Measurements from ENCODE around the gene GDI1. TPM values are rescaled to one million over a fixed set of nuclear protein-coding genes. Genes with fewer than 3 reads are reported as not detected.

GDI1 gene
- total and polyA plus RNA-seq, 9 of the 15 experiments (the other 6 are each of a cell fraction or from before 2014, with no cell fraction given) = 0.97 to 82.6 (median 37.5) TPM

DNA sequence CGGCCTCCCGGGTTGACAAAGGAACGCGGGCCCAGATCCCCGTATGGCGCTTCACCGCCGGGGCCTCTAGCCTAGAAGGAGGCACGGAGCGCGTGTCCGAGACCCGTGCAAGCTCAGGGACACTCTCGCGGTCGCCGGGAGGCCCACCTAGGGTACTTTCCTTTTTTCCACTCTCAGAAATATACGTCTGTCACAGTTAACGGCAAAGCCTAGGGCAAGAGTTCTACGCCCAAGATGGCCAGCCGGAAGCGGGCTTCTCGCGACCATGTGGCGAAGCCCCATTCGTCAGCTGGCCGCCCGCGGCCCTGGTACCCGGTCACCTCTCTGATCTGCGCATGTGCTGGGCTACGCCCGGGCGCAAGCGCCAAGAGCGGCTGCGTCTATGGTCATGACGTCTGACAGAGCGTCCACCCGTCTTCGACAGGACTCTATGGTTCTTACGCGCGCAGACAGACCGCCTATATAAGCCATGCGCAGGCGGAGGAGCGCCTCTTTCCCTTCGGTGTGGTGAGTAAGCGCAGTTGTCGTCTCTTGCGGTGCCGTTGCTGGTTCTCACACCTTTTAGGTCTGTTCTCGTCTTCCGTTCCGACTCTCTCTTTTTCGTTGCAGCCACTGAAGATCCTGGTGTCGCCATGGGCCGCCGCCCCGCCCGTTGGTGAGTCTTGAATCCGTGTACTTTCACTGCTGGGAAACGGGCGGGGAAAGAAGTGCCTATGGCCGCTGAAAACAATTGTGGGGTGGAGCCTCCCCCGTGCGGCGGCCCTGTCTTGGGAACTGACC is 38.9 kb upstream of the GDI1 start, which contains the start of gene RPL10 (continued):
- TF ChIP-seq ZNF668 (CRISPR knock-in tag; IDR thresholded peaks at IDR 0.05) (no peak), ESRRB (CRISPR knock-in tag; IDR thresholded peaks at IDR 0.05; ENCODE audit: borderline replicate concordance) (no peak), CBX3 (IDR thresholded peaks at IDR 0.05; ENCODE audit: borderline replicate concordance in 1 of 2, low read length in 2 of 2) (no peak), COPS2 (conservative IDR thresholded peaks at IDR 0.05) (no peak), ZNF507 (tag; conservative IDR thresholded peaks at IDR 0.05) (no peak), ZNF780A (CRISPR knock-in tag; IDR thresholded peaks at IDR 0.05) (no peak), NFIC (IDR thresholded peaks at IDR 0.05) (peak; percentile 72), U2AF1 (optimal IDR thresholded peaks at IDR 0.05; ENCODE audit: low read depth, low read length) (no peak), DNMT1 (IDR thresholded peaks at IDR 0.05) (no peak)
- TF ChIP-seq, protein P1, sequence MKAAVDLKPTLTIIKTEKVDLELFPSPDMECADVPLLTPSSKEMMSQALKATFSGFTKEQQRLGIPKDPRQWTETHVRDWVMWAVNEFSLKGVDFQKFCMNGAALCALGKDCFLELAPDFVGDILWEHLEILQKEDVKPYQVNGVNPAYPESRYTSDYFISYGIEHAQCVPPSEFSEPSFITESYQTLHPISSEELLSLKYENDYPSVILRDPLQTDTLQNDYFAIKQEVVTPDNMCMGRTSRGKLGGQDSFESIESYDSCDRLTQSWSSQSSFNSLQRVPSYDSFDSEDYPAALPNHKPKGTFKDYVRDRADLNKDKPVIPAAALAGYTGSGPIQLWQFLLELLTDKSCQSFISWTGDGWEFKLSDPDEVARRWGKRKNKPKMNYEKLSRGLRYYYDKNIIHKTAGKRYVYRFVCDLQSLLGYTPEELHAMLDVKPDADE (conservative IDR thresholded peaks at IDR 0.05; ENCODE audit: control insufficient read depth, low read depth, low read length) = peak; percentile 72; the same call in 1 of the 2 replicates
- TF ChIP-seq, protein P2, sequence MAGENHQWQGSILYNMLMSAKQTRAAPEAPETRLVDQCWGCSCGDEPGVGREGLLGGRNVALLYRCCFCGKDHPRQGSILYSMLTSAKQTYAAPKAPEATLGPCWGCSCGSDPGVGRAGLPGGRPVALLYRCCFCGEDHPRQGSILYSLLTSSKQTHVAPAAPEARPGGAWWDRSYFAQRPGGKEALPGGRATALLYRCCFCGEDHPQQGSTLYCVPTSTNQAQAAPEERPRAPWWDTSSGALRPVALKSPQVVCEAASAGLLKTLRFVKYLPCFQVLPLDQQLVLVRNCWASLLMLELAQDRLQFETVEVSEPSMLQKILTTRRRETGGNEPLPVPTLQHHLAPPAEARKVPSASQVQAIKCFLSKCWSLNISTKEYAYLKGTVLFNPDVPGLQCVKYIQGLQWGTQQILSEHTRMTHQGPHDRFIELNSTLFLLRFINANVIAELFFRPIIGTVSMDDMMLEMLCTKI (IDR thresholded peaks at IDR 0.05; ENCODE audit: partially characterized antibody) = no peak
- TF ChIP-seq, protein P3, sequence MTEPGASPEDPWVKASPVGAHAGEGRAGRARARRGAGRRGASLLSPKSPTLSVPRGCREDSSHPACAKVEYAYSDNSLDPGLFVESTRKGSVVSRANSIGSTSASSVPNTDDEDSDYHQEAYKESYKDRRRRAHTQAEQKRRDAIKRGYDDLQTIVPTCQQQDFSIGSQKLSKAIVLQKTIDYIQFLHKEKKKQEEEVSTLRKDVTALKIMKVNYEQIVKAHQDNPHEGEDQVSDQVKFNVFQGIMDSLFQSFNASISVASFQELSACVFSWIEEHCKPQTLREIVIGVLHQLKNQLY (CRISPR knock-in tag; conservative IDR thresholded peaks at IDR 0.05) = peak in 1 of 2 experiments; percentile 67; a peak in 1 of 4 replicates
- TF ChIP-seq, protein P4, sequence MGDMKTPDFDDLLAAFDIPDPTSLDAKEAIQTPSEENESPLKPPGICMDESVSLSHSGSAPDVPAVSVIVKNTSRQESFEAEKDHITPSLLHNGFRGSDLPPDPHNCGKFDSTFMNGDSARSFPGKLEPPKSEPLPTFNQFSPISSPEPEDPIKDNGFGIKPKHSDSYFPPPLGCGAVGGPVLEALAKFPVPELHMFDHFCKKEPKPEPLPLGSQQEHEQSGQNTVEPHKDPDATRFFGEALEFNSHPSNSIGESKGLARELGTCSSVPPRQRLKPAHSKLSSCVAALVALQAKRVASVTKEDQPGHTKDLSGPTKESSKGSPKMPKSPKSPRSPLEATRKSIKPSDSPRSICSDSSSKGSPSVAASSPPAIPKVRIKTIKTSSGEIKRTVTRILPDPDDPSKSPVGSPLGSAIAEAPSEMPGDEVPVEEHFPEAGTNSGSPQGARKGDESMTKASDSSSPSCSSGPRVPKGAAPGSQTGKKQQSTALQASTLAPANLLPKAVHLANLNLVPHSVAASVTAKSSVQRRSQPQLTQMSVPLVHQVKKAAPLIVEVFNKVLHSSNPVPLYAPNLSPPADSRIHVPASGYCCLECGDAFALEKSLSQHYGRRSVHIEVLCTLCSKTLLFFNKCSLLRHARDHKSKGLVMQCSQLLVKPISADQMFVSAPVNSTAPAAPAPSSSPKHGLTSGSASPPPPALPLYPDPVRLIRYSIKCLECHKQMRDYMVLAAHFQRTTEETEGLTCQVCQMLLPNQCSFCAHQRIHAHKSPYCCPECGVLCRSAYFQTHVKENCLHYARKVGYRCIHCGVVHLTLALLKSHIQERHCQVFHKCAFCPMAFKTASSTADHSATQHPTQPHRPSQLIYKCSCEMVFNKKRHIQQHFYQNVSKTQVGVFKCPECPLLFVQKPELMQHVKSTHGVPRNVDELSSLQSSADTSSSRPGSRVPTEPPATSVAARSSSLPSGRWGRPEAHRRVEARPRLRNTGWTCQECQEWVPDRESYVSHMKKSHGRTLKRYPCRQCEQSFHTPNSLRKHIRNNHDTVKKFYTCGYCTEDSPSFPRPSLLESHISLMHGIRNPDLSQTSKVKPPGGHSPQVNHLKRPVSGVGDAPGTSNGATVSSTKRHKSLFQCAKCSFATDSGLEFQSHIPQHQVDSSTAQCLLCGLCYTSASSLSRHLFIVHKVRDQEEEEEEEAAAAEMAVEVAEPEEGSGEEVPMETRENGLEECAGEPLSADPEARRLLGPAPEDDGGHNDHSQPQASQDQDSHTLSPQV (IDR thresholded peaks at IDR 0.05) = peak; percentile 77
